GM06990 (cell line): Measurements from ENCODE around the gene FAM53B.
"Not testable (repeated sequence)": the region's sequence is repeated elsewhere in the genome, so short reads cannot be mapped to it uniquely, and the experiment has no call there.

ENCODE experiments used
- DNase-seq: peaks from one replicate; pipeline ENCODE4 v3.0.0-alpha.2; 2011; ENCODE audit not compliant: insufficient read length; ENCODE audit errors: extremely low read depth
- H3K27me3 ChIP-seq: replicated peaks from 2 replicates; pipeline ENCODE4 v1.6.0; 2011; ENCODE audit warnings: low read length; ENCODE audit not compliant: control insufficient read depth, insufficient read depth
- H3K36me3 ChIP-seq: 2 replicates; pipeline ENCODE4 v1.5.1; 2011; ENCODE audit warnings: low read length; ENCODE audit not compliant: control insufficient read depth, insufficient read depth
- H3K4me3 ChIP-seq: replicated peaks from 2 replicates; pipeline ENCODE4 v1.5.1; 2011; ENCODE audit warnings: low read depth, mild to moderate bottlenecking, control low read depth, low read length
- TF ChIP-seq, protein P1 (sequence below): IDR thresholded peaks from 2 replicates; pipeline ENCODE4 v1.5.1; 2011; ENCODE audit warnings: low read length, control low read depth, mild to moderate bottlenecking, inconsistent platforms; ENCODE audit not compliant: insufficient read depth, poor library complexity, severe bottlenecking

The FAM53B gene

DNA sequence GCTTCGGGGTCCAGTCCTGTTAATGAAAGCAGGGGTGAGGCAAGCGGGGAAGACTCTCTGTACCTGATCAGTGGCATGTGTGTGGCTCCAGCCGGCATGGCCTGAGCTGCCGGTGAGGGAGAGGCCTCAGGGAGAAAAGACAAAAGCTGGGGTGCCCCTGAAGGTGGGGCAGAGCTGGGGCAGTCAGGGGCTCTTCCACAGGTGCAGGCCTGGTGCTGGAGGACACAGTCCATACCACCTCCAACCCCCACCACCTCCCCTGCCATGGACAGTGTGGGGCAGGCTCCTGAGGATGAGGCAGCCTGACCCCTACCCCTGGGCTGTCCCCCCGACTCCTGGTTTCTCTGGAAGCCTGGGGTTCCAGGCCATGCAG, 153.1 kb downstream of the FAM53B start:
- Histone ChIP-seq H3K27me3 (no peaks in the 10 kb centered on the region; the same call in 1 of the 2 replicates), H3K4me3 (no peak overlapping the region), H3K36me3 (no peaks in the 10 kb centered on the region)
- DNase-seq: no peak
- TF ChIP-seq, protein P1, sequence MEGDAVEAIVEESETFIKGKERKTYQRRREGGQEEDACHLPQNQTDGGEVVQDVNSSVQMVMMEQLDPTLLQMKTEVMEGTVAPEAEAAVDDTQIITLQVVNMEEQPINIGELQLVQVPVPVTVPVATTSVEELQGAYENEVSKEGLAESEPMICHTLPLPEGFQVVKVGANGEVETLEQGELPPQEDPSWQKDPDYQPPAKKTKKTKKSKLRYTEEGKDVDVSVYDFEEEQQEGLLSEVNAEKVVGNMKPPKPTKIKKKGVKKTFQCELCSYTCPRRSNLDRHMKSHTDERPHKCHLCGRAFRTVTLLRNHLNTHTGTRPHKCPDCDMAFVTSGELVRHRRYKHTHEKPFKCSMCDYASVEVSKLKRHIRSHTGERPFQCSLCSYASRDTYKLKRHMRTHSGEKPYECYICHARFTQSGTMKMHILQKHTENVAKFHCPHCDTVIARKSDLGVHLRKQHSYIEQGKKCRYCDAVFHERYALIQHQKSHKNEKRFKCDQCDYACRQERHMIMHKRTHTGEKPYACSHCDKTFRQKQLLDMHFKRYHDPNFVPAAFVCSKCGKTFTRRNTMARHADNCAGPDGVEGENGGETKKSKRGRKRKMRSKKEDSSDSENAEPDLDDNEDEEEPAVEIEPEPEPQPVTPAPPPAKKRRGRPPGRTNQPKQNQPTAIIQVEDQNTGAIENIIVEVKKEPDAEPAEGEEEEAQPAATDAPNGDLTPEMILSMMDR: no peak

DNA sequence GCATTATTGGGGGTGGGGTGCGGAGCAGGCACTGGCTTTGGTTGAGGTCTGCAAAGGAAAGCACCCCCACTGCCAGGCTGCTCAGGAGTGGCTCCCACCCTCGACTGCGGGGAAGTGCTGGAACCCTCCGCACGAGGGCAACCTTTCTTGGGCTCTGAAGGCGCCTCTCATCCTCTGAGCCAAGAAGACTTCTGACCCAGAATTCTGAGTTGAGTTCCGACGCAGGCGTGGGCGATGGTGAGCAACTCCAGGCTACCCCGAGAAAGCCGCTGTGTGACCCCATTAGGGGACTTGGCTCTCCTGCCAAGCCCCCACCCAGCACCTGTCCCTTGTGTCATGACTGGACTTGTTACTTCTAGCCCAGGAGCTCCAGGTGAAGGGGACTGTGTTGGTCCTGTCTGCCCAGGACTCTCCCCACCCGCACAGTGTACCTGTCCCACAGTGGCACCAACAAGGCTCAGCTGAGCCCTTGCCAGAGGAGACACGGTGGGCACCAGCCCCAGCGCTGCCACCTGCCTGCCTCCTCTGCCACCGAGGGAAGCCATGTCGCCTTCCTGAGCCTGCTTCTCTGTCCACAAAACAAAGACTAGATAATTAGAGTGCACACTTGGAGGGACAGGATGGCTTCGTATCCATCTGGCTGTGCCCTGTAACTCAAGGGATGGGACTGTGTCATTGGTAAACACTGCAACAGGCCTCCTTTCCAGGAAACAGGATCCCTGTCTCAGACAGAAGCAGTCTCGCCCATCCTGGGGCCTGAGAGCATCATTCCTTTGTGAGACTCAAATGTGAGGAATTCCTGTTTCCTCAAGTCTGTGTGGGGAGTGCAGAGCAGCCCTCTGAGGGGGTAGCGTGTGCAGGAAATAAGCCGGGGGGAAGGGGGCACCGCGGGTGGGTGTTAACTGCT, 153.7 kb downstream of the FAM53B start:
- no peak for DNase-seq
- Histone ChIP-seq H3K4me3 (no peak overlapping the region), H3K36me3 (no peaks in the 10 kb centered on the region), H3K27me3 (no peaks in the 10 kb centered on the region; the same call in 1 of the 2 replicates)
- TF ChIP-seq, protein P1: no peak

DNA sequence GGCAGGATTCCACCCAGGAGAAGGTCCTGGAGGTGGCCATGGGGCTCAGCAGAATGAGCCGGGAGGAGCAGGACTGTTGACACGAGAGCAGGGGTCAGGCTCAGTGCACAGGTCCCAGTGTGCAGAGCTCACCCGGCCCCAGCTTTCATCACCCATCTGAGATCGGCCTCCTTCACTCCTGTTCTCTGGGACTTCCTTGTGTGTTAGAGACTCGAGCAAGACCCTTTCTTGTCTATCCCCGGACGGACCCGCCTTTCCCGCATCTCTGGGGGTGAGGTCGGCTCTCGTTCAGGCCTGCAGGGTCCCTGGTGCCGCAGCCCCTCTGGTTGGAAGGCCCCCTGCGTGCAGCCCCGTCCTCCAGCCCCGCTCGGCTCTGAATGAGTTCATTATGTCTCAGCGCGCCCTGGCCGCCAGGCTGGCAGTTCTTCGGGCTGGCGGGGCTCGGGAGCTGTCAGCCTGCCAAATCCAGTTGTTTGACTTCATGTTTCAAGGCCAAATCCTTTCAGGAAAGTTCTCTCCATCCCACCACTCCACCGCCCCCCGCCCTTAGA, 154.6 kb downstream of the FAM53B start:
- Histone ChIP-seq H3K36me3 (no peaks in the 10 kb centered on the region), H3K27me3 (no peaks in the 10 kb centered on the region; the same call in 1 of the 2 replicates), H3K4me3 (no peak overlapping the region)
- peak; percentile 8 for DNase-seq
- TF ChIP-seq, protein P1: no peak

DNA sequence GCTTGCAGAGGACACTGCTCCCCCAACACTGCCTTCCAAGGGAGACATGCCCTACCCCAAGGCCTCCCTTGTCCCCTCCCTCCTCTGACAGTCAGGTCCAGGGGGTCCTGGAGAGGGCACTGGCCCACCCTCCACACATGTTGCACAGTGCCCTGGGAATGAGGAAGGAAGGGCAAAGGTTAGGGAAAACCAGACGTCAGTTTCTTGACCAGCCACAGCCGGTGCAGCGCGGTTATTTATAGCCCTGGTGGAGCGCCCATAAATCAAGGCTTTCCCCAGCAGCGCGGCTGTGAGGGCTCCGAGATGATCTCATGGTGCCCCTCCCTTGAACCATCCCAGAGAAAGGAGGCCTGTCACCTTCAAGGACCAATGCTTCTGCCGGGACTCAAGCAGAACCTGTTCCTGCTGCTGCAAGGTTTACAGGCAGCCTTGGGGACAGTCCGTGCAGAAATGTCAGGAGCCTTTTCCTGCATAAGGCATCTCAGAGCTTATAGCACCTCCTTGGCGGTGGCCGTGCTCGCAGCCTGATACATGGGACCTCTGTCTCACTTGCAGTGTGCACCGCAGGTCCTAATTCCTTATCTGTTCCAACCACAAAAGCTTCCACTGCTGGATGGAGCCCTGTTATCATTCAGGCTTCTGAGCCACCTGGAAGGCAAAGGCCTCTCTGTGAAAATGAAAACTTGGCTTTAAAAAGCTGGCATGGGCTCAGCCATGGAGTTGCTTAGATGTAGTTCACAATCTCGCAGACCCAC, 155.3 kb downstream of the FAM53B start:
- TF ChIP-seq, protein P1: no peak
- H3K36me3 ChIP-seq: no peaks in the 10 kb centered on the region
- no peak for DNase-seq
- no peak overlapping the region for H3K4me3 ChIP-seq
- H3K27me3 ChIP-seq: no peaks in the 10 kb centered on the region; the same call in 1 of the 2 replicates

DNA sequence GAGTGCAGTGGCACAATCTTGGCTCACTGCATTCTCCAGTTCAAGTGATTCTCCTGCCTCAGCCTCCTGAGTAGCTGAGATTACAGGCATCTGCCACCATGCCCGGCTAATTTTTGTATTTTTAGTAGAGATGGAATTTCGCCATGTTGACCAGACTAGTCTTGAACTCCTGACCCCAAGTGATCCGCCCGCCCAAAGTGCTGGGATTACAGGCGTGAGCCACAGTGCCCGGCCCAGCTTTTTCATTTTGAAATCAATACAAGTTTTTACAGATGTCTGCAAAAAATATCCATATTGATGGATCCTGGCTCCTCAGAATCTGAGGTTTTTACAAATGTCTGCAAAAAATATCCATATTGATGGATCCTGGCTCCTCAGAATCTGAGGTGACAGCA, 155.8 kb downstream of the FAM53B start:
- H3K36me3 ChIP-seq, DNase-seq, H3K4me3 ChIP-seq, H3K27me3 ChIP-seq: not testable (repeated sequence)

DNA sequence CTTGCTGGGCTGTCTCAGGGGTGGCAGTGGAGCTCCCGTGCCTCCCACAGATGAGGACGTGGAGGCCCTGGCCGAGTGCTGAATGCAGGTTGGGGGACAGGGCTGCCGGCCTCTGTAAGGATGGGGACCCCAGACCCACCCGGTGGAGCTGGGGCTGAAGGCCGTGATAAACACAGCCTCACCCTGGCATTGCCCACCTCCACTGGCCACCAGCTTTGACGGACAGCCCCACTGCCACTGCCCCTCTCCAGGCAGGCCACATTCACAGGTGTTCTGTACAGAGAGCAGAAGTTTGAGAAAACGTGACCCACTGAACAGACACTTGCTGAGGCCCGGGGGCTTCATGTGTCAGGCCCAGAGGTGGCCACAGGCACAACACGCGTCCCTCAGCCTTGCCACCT, 156.4 kb downstream of the FAM53B start:
- TF ChIP-seq, protein P1: no peak
- no peak for DNase-seq
- no peak overlapping the region for H3K4me3 ChIP-seq

More for the DNA sequence above, 156.4 kb downstream of the FAM53B start:
- Histone ChIP-seq H3K36me3 (no peaks in the 10 kb centered on the region), H3K27me3 (no peaks in the 10 kb centered on the region; the same call in 1 of the 2 replicates)
